CD4-positive, alpha-beta T cell (primary cell): ENCODE data around the gene TTC9. TPM values are rescaled to one million over a fixed set of nuclear protein-coding genes. Genes with fewer than 3 reads are reported as not detected.

ENCODE experiments used
- ATAC-seq: fragments of 200-7000 bp; cut with Tn5 transposase; one replicate; pipeline ENCODE4 v1.10.0; 2022; ENCODE audit warnings: mild to moderate bottlenecking; ENCODE audit not compliant: poor library complexity
- CTCF ChIA-PET: fragments of 350-600 bp; sonication (Branson Sonifier 250); formaldehyde crosslinking; loops from one replicate; lab custom pipeline; 2021; ENCODE audit warnings: antibody characterized with exemption, inconsistent platforms; lab: Charles Lee
- POLR2A ChIA-PET: fragments of 350-600 bp; sonication (Branson Sonifier 250); formaldehyde crosslinking; loops from one replicate; lab custom pipeline; 2021; ENCODE audit warnings: antibody characterized with exemption, inconsistent platforms; lab: Charles Lee
- DNase-seq, 14 experiments: peaks; one replicate each; pipeline ENCODE4 v3.0.0-alpha.2; 2013 to 2020; ENCODE audit warnings: mixed read lengths in 2 of 14
- H3K27ac ChIP-seq, 2 donors: one replicate each; pipeline versions ENCODE4 v1.5.1 to v1.7.0; 2013; ENCODE audit warnings: low read length in 2 of 2, low read depth in 1 of 2, mild to moderate bottlenecking in 1 of 2
- H3K27me3 ChIP-seq, 2 experiments: 1 replicate in 1 of 2; 2 replicates in 1 of 2; pipeline versions ENCODE4 v1.6.1 to v1.7.0; 2013; ENCODE audit warnings: low read length in 2 of 2, control low read depth in 1 of 2, mild to moderate bottlenecking in 1 of 2, moderate library complexity in 1 of 2; ENCODE audit not compliant: insufficient read depth in 2 of 2, control insufficient read depth in 1 of 2
- H3K36me3 ChIP-seq: one replicate; pipeline ENCODE4 v1.6.1; 2013; ENCODE audit warnings: low read length, control low read depth; ENCODE audit not compliant: insufficient read depth
- H3K4me1 ChIP-seq: one replicate; pipeline ENCODE4 v1.6.1; 2013; ENCODE audit warnings: low read length, control low read depth; ENCODE audit not compliant: insufficient read depth
- H3K4me3 ChIP-seq: one replicate; pipeline ENCODE4 v1.5.1; 2013; ENCODE audit warnings: mild to moderate bottlenecking, low read length, moderate library complexity
- H3K9me3 ChIP-seq, 2 experiments: 1 replicate in 1 of 2; 2 replicates in 1 of 2; pipeline versions ENCODE4 v1.6.1 to v1.7.0; 2013; ENCODE audit warnings: low read length in 2 of 2, mild to moderate bottlenecking in 2 of 2, control low read depth in 1 of 2, moderate library complexity in 1 of 2; ENCODE audit not compliant: control insufficient read depth in 1 of 2, insufficient read depth in 1 of 2
- H3K27ac Mint-ChIP-seq: one replicate; pipeline ENCODE4 v1.8.0; 2020; ENCODE audit warnings: mixed read lengths
- H3K27me3 Mint-ChIP-seq: one replicate; pipeline ENCODE4 v1.8.0; 2021; ENCODE audit warnings: mixed read lengths
- H3K36me3 Mint-ChIP-seq: one replicate; pipeline ENCODE4 v1.8.0; 2021; ENCODE audit warnings: low read depth, mixed read lengths
- H3K4me1 Mint-ChIP-seq: one replicate; pipeline ENCODE4 v1.8.0; 2021; ENCODE audit warnings: low read depth, mixed read lengths
- H3K4me3 Mint-ChIP-seq: one replicate; pipeline ENCODE4 v1.8.0; 2020; ENCODE audit warnings: mild to moderate bottlenecking, mixed read lengths
- H3K9me3 Mint-ChIP-seq: one replicate; pipeline ENCODE4 v1.8.0; 2020; ENCODE audit warnings: mixed read lengths
- CTCF ChIP-seq: fragments of 200-600 bp; IDR thresholded peaks from one replicate; pipeline ENCODE4 v1.8.0; 2022; ENCODE audit warnings: antibody characterized with exemption, mild to moderate bottlenecking
- intact Hi-C, 2 experiments: fragments of 100-400 bp; cut with DNase I in 1 of 2; cut with micrococcal nuclease in 1 of 2; formaldehyde crosslinking; loops; one replicate each; pipeline versions ENCODE4 v1.15.1 to v1.9.0; 2023 to 2025; cut with DNase I, micrococcal nuclease
- total RNA-seq, 174 experiments: library from RNA in 2 of 174; stranded (reverse) in 2 of 174; gene quantifications; one replicate each; pipeline ENCODE4 v1.2.3 and lab custom pipeline; 2021 to 2026

The TTC9 gene
- total RNA-seq, 2 experiments from 2014 or later, result 6.8 to 7.0 TPM

- no peak for DNase-seq
- H3K9me3 ChIP-seq, result no peaks in the 10 kb centered on the region
- H3K27ac Mint-ChIP-seq, result no peak overlapping the region
- no peak for ATAC-seq
- H3K9me3 Mint-ChIP-seq, result no peaks in the 10 kb centered on the region
- POLR2A ChIA-PET, result no interaction called here
- no peak overlapping the region for H3K4me3 ChIP-seq
- intact Hi-C loops, result no loop called here
- TF ChIP-seq CTCF, result no peak
- no peaks in the 10 kb centered on the region for H3K36me3 ChIP-seq
- H3K27me3 Mint-ChIP-seq, result no peaks in the 10 kb centered on the region
- no peaks in the 10 kb centered on the region for H3K36me3 Mint-ChIP-seq
- no peaks in the 10 kb centered on the region for H3K4me1 ChIP-seq
- H3K4me3 Mint-ChIP-seq, result no peak overlapping the region
- CTCF ChIA-PET, result interaction anchor here (1.0 kb wide), 1 partner anchor 37 kb away, joined by 3 read pairs; no protein-coding TSS in a partner anchor
- no peak overlapping the region for H3K27ac ChIP-seq
- H3K27me3 ChIP-seq, result no peaks in the 10 kb centered on the region
- H3K4me1 Mint-ChIP-seq, result no peaks in the 10 kb centered on the region
These were observed 56.0 kb downstream of the TTC9 start for GRCh38 chr14:70697701-70698100.

GRCh38 chr14:70698288-70698687 is 56.6 kb downstream of the TTC9 start:
- CTCF ChIA-PET, result interaction anchor here (1.0 kb wide), 1 partner anchor 37 kb away, joined by 3 read pairs; no protein-coding TSS in a partner anchor
- Mint-ChIP-seq H3K27me3 (no peaks in the 10 kb centered on the region), H3K9me3 (no peaks in the 10 kb centered on the region), H3K4me1 (no peaks in the 10 kb centered on the region), H3K36me3 (no peaks in the 10 kb centered on the region), H3K27ac (no peak overlapping the region), H3K4me3 (no peak overlapping the region)
- no peaks in the 10 kb centered on the region for H3K4me1 ChIP-seq
- no peak for TF ChIP-seq CTCF
- H3K4me3 ChIP-seq, result no peak overlapping the region
- H3K36me3 ChIP-seq, result no peaks in the 10 kb centered on the region
- ATAC-seq (no peak), DNase-seq (peak in 2 of 14 experiments; percentile 27 to 29)
- H3K27ac ChIP-seq, result no peak overlapping the region
- H3K27me3 ChIP-seq, result no peaks in the 10 kb centered on the region
- H3K9me3 ChIP-seq, result no peaks in the 10 kb centered on the region
- intact Hi-C loops, result no loop called here
- POLR2A ChIA-PET, result no interaction called here

GRCh38 chr14:70699646-70700045 is 57.9 kb downstream of the TTC9 start:
- H3K27ac Mint-ChIP-seq, result no peak overlapping the region
- intact Hi-C loops, result loop anchor here in 1 of 2 experiments (5.0 kb wide), 1 partner anchor 32 kb away; no protein-coding TSS in a partner anchor
- H3K27me3 ChIP-seq, result no peaks in the 10 kb centered on the region
- no peaks in the 10 kb centered on the region for H3K4me1 ChIP-seq
- no peaks in the 10 kb centered on the region for H3K9me3 ChIP-seq
- no peak overlapping the region for H3K4me3 ChIP-seq
- H3K27me3 Mint-ChIP-seq, result no peaks in the 10 kb centered on the region
- no peaks in the 10 kb centered on the region for H3K4me1 Mint-ChIP-seq
- no peaks in the 10 kb centered on the region for H3K36me3 ChIP-seq
- no peaks in the 10 kb centered on the region for H3K9me3 Mint-ChIP-seq
- H3K36me3 Mint-ChIP-seq, result no peaks in the 10 kb centered on the region
- CTCF ChIA-PET, result no interaction called here
- DNase-seq, result no peak
- POLR2A ChIA-PET, result no interaction called here
- H3K27ac ChIP-seq, result no peak overlapping the region
- H3K4me3 Mint-ChIP-seq, result no peak overlapping the region
- no peak for TF ChIP-seq CTCF
- ATAC-seq, result no peak
